Duodenal mucosa (tissue), 2 donors: ENCODE results near the gene ZDHHC17.
A peak's percentile ranks its signal among the peaks of the same experiment; 100 is the strongest.

Source experiments
- H3K27ac ChIP-seq: one replicate; pipeline ENCODE4 v1.7.0; 2013; ENCODE audit warnings: low read depth, low read length
- H3K27me3 ChIP-seq, 2 donors: one replicate each; pipeline ENCODE4 v1.7.0; 2013; ENCODE audit warnings: low read length in 2 of 2, control low read depth in 1 of 2; ENCODE audit not compliant: insufficient read depth in 2 of 2, control insufficient read depth in 1 of 2
- H3K36me3 ChIP-seq, 2 donors: one replicate each; pipeline ENCODE4 v1.7.0; 2013; ENCODE audit warnings: low read length in 2 of 2, control low read depth in 1 of 2; ENCODE audit not compliant: insufficient read depth in 2 of 2, control insufficient read depth in 1 of 2
- H3K4me1 ChIP-seq, 2 donors: one replicate each; pipeline ENCODE4 v1.7.0; 2013; ENCODE audit warnings: low read length in 2 of 2, control low read depth in 1 of 2; ENCODE audit not compliant: insufficient read depth in 2 of 2, control insufficient read depth in 1 of 2
- H3K4me3 ChIP-seq, 2 donors: one replicate each; pipeline ENCODE4 v1.7.0; 2013; ENCODE audit warnings: low read length in 2 of 2, low read depth in 1 of 2
- H3K9ac ChIP-seq, 2 donors: one replicate each; pipeline ENCODE4 v1.7.0; 2013; ENCODE audit warnings: low read length in 2 of 2, low read depth in 1 of 2
- H3K9me3 ChIP-seq, 2 donors: one replicate each; pipeline ENCODE4 v1.7.0; 2013; ENCODE audit warnings: low read length in 2 of 2, control low read depth in 1 of 2; ENCODE audit not compliant: control insufficient read depth in 1 of 2

The ZDHHC17 gene

GRCh38 chr12:76872415-76872814 lies 108.5 kb downstream of the ZDHHC17 start:
- no peaks in the 10 kb centered on the region for H3K4me1 ChIP-seq
- H3K36me3 ChIP-seq, result no peaks in the 10 kb centered on the region
- H3K4me3 ChIP-seq, result no peak overlapping the region
- H3K9ac ChIP-seq, result no peak overlapping the region
- no peak overlapping the region for H3K27ac ChIP-seq
- peaks cover 0 to 8% of the 10 kb centered on the region in 2 donors for H3K27me3 ChIP-seq
- H3K9me3 ChIP-seq, result no peaks in the 10 kb centered on the region

- no peak overlapping the region for H3K9ac ChIP-seq
- H3K27ac ChIP-seq, result no peak overlapping the region
Observed at GRCh38 chr12:76874027-76874426, 110.1 kb downstream of the ZDHHC17 start.

GRCh38 chr12:76874491-76875190 lies 110.7 kb downstream of the ZDHHC17 start:
- Histone ChIP-seq H3K27ac (no peak overlapping the region), H3K36me3 (no peaks in the 10 kb centered on the region), H3K4me3 (no peak overlapping the region)

More at GRCh38 chr12:76874027-76874426, 110.1 kb downstream of the ZDHHC17 start:
- Histone ChIP-seq H3K9me3 (no peaks in the 10 kb centered on the region), H3K4me1 (peaks cover 0 to 8% of the 10 kb centered on the region in 2 donors), H3K4me3 (no peak overlapping the region), H3K36me3 (no peaks in the 10 kb centered on the region), H3K27me3 (peaks cover 0 to 15% of the 10 kb centered on the region in 2 donors)

GRCh38 chr12:76876696-76877229 lies 112.8 kb downstream of the ZDHHC17 start:
- Histone ChIP-seq H3K4me3 (no peak overlapping the region), H3K9me3 (no peaks in the 10 kb centered on the region), H3K4me1 (peaks cover 0 to 18% of the 10 kb centered on the region in 2 donors), H3K36me3 (no peaks in the 10 kb centered on the region), H3K9ac (no peak overlapping the region), H3K27ac (no peak overlapping the region), H3K27me3 (peaks cover 4 to 15% of the 10 kb centered on the region in 2 donors)

More at GRCh38 chr12:76874491-76875190, 110.7 kb downstream of the ZDHHC17 start:
- H3K4me1 ChIP-seq, result peaks cover 0 to 14% of the 10 kb centered on the region in 2 donors
- H3K9ac ChIP-seq, result no peak overlapping the region
- H3K27me3 ChIP-seq, result peaks cover 0 to 15% of the 10 kb centered on the region in 2 donors
- H3K9me3 ChIP-seq, result no peaks in the 10 kb centered on the region

- H3K9ac ChIP-seq, result peak overlapping the region; percentile 54 to 66
Observed at GRCh38 chr12:76878099-76878898, 114.4 kb downstream of the ZDHHC17 start.

GRCh38 chr12:76878899-76879709 lies 115.2 kb downstream of the ZDHHC17 start, which contains the start of gene CSRP2:
Gene CSRP2, minus strand, starts transcription at chr12:76879019. Its CDS starts 12,759 bp downstream, at chr12:76866260.
- Histone ChIP-seq H3K27me3 (peaks cover 7 to 15% of the 10 kb centered on the region in 2 donors), H3K9me3 (no peaks in the 10 kb centered on the region), H3K27ac (peak within 1 kb of the TSS; percentile 83), H3K9ac (peak within 1 kb of the TSS; percentile 54 to 66), H3K4me3 (peak within 1 kb of the TSS; percentile 71 to 73), H3K36me3 (no peaks in the 10 kb centered on the region), H3K4me1 (peaks cover 0 to 18% of the 10 kb centered on the region in 2 donors)

More at GRCh38 chr12:76878099-76878898, 114.4 kb downstream of the ZDHHC17 start:
- H3K36me3 ChIP-seq, result no peaks in the 10 kb centered on the region
- peak overlapping the region; percentile 71 to 73 for H3K4me3 ChIP-seq
- H3K27me3 ChIP-seq, result peaks cover 7 to 15% of the 10 kb centered on the region in 2 donors
- H3K4me1 ChIP-seq, result peaks cover 0 to 18% of the 10 kb centered on the region in 2 donors
- H3K9me3 ChIP-seq, result no peaks in the 10 kb centered on the region
- peak overlapping the region; percentile 6 for H3K27ac ChIP-seq

- H3K9ac ChIP-seq, result peak overlapping the region; percentile 31 to 63
Observed at GRCh38 chr12:76879710-76880518, 116.0 kb downstream of the ZDHHC17 start.

GRCh38 chr12:76880519-76881023 lies 116.7 kb downstream of the ZDHHC17 start:
- no peaks in the 10 kb centered on the region for H3K36me3 ChIP-seq
- peaks cover 0 to 18% of the 10 kb centered on the region in 2 donors for H3K4me1 ChIP-seq
- no peak overlapping the region for H3K27ac ChIP-seq
- no peak overlapping the region for H3K9ac ChIP-seq
- H3K27me3 ChIP-seq, result peaks cover 7 to 15% of the 10 kb centered on the region in 2 donors
- no peak overlapping the region for H3K4me3 ChIP-seq
- H3K9me3 ChIP-seq, result no peaks in the 10 kb centered on the region

More at GRCh38 chr12:76879710-76880518, 116.0 kb downstream of the ZDHHC17 start:
- no peaks in the 10 kb centered on the region for H3K9me3 ChIP-seq
- peaks cover 0 to 18% of the 10 kb centered on the region in 2 donors for H3K4me1 ChIP-seq
- peaks cover 7 to 15% of the 10 kb centered on the region in 2 donors for H3K27me3 ChIP-seq
- peak overlapping the region; percentile 83 for H3K27ac ChIP-seq
- no peaks in the 10 kb centered on the region for H3K36me3 ChIP-seq
- peak overlapping the region; percentile 71 to 73 for H3K4me3 ChIP-seq

GRCh38 chr12:76881142-76881541 lies 117.2 kb downstream of the ZDHHC17 start:
- no peak overlapping the region for H3K27ac ChIP-seq
- no peak overlapping the region for H3K9ac ChIP-seq
- H3K4me3 ChIP-seq, result no peak overlapping the region
- no peaks in the 10 kb centered on the region for H3K36me3 ChIP-seq
- H3K4me1 ChIP-seq, result peaks cover 0 to 18% of the 10 kb centered on the region in 2 donors
- no peaks in the 10 kb centered on the region for H3K9me3 ChIP-seq
- peaks cover 7 to 15% of the 10 kb centered on the region in 2 donors for H3K27me3 ChIP-seq
